ENCODE data around the gene TMEM186.
"Not testable (repeated sequence)": the region's sequence is repeated elsewhere in the genome, so short reads cannot be mapped to it uniquely, and the experiment has no call there.

TMEM186 gene

GRCh38 chr16:8795818-8796217, 1.6 kb downstream of the TMEM186 start:
- Histone ChIP-seq H3K4me3 (ENCODE audit: severe bottlenecking) (no peak overlapping the region), H3K27ac (ENCODE audit: poor library complexity, severe bottlenecking) (no peak overlapping the region), H3K27me3 (ENCODE audit: insufficient read depth, poor library complexity, severe bottlenecking) (no peaks in the 10 kb centered on the region), H3K36me3 (ENCODE audit: low read depth) (peaks cover 24% of the 10 kb centered on the region), H3K9me3 (ENCODE audit: severe bottlenecking) (no peaks in the 10 kb centered on the region), H3K4me1 (ENCODE audit: insufficient read depth, poor library complexity, severe bottlenecking) (peaks cover 10% of the 10 kb centered on the region)
- no peak for ATAC-seq (ENCODE audit: low read depth)
- TF ChIP-seq, protein P1, sequence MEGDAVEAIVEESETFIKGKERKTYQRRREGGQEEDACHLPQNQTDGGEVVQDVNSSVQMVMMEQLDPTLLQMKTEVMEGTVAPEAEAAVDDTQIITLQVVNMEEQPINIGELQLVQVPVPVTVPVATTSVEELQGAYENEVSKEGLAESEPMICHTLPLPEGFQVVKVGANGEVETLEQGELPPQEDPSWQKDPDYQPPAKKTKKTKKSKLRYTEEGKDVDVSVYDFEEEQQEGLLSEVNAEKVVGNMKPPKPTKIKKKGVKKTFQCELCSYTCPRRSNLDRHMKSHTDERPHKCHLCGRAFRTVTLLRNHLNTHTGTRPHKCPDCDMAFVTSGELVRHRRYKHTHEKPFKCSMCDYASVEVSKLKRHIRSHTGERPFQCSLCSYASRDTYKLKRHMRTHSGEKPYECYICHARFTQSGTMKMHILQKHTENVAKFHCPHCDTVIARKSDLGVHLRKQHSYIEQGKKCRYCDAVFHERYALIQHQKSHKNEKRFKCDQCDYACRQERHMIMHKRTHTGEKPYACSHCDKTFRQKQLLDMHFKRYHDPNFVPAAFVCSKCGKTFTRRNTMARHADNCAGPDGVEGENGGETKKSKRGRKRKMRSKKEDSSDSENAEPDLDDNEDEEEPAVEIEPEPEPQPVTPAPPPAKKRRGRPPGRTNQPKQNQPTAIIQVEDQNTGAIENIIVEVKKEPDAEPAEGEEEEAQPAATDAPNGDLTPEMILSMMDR (IDR thresholded peaks at IDR 0.05; ENCODE audit: poor library complexity, severe bottlenecking): no peak
- DNase-seq (ENCODE audit: low spot score): no peak

- peaks cover 10% of the 10 kb centered on the region for H3K4me1 ChIP-seq (ENCODE audit: insufficient read depth, poor library complexity, severe bottlenecking)
- H3K27ac ChIP-seq (ENCODE audit: poor library complexity, severe bottlenecking): no peak overlapping the region
- H3K9me3 ChIP-seq (ENCODE audit: severe bottlenecking): no peaks in the 10 kb centered on the region
- no peak overlapping the region for H3K4me3 ChIP-seq (ENCODE audit: severe bottlenecking)
- peaks cover 16% of the 10 kb centered on the region for H3K36me3 ChIP-seq (ENCODE audit: low read depth)
- TF ChIP-seq, protein P1 (IDR thresholded peaks at IDR 0.05; ENCODE audit: poor library complexity, severe bottlenecking): no peak
- ATAC-seq (ENCODE audit: low read depth) (no peak), DNase-seq (ENCODE audit: low spot score) (no peak)
- no peaks in the 10 kb centered on the region for H3K27me3 ChIP-seq (ENCODE audit: insufficient read depth, poor library complexity, severe bottlenecking)
Observed at GRCh38 chr16:8795091-8795490, 2.3 kb downstream of the TMEM186 start.

DNA sequence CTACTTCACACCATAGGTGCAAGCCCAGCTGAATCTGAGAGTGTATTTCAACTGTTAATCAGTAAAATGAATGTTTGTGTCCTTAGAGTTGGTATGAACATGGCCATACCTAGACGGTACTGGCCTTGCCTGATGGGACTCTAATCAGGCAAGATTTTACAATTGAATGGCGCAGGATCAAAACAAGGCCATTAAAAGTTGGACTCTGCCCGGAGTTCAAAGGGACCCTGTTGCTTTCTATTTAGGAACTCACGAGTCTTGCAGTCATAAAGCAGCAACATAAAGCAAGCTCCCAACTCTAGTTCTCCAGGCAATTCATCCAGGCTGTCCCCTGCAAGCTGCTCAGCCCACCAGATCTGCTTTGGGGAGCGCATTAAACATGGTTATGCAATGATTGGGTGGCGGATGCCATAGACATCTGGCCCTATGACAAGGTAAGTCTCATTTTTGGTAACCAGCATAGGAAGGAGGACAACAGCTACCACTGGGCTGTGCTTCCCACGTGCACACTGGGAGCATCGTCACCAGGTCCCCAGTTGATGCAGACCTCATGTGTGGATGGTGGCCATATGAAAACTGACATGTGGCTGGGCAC, 8.8 kb downstream of the TMEM186 start:
- DNase-seq (ENCODE audit: low spot score): no peak
- no peaks in the 10 kb centered on the region for H3K36me3 ChIP-seq (ENCODE audit: low read depth)
- H3K9me3 ChIP-seq (ENCODE audit: severe bottlenecking): no peaks in the 10 kb centered on the region
- H3K27ac ChIP-seq (ENCODE audit: poor library complexity, severe bottlenecking): no peak overlapping the region
- no peak overlapping the region for H3K4me3 ChIP-seq (ENCODE audit: severe bottlenecking)
- ATAC-seq (ENCODE audit: low read depth): no peak
- H3K27me3 ChIP-seq (ENCODE audit: insufficient read depth, poor library complexity, severe bottlenecking): no peaks in the 10 kb centered on the region
- TF ChIP-seq, protein P1 (IDR thresholded peaks at IDR 0.05; ENCODE audit: poor library complexity, severe bottlenecking): no peak
- no peaks in the 10 kb centered on the region for H3K4me1 ChIP-seq (ENCODE audit: insufficient read depth, poor library complexity, severe bottlenecking)

GRCh38 chr16:8786316-8786715, 11.1 kb downstream of the TMEM186 start:
- H3K27me3 ChIP-seq (ENCODE audit: insufficient read depth, poor library complexity, severe bottlenecking); H3K4me3 ChIP-seq (ENCODE audit: severe bottlenecking); H3K9me3 ChIP-seq (ENCODE audit: severe bottlenecking); DNase-seq (ENCODE audit: low spot score); H3K27ac ChIP-seq (ENCODE audit: poor library complexity, severe bottlenecking); H3K36me3 ChIP-seq (ENCODE audit: low read depth); ATAC-seq (ENCODE audit: low read depth); H3K4me1 ChIP-seq (ENCODE audit: insufficient read depth, poor library complexity, severe bottlenecking): not testable (repeated sequence)

DNA sequence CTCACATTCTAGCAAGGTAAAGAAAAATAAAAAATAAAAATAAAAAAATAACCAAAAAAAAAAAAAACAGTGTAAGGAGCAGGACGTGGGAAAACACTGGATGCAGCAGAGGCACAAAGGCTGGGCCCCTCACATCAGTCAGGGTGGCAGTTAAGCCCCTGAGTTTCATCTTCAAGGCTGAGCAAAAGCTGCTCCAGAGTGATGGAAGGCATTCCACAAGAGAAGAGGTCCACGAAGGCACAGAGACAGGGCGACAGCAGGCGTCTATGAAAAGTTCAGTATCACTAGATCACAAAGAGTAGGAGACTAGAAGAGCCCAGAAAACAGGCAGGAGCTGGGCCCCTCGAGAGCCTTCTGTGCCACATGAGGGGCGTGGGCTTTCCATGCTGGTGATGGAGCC, 12.0 kb downstream of the TMEM186 start:
- TF ChIP-seq, protein P1 (IDR thresholded peaks at IDR 0.05; ENCODE audit: poor library complexity, severe bottlenecking): no peak
- ATAC-seq (ENCODE audit: low read depth): no peak
- no peaks in the 10 kb centered on the region for H3K9me3 ChIP-seq (ENCODE audit: severe bottlenecking)

More for the DNA sequence above, 12.0 kb downstream of the TMEM186 start:
- no peak for DNase-seq (ENCODE audit: low spot score)
- Histone ChIP-seq H3K36me3 (ENCODE audit: low read depth) (no peaks in the 10 kb centered on the region), H3K27me3 (ENCODE audit: insufficient read depth, poor library complexity, severe bottlenecking) (no peaks in the 10 kb centered on the region), H3K4me3 (ENCODE audit: severe bottlenecking) (no peak overlapping the region), H3K27ac (ENCODE audit: poor library complexity, severe bottlenecking) (no peak overlapping the region), H3K4me1 (ENCODE audit: insufficient read depth, poor library complexity, severe bottlenecking) (no peaks in the 10 kb centered on the region)
